Panc1 (cell line): Measurements from ENCODE around the gene MPDU1.

Experiments used
- CTCF ChIP-seq: fragments of 450-650 bp; IDR thresholded peaks from 2 replicates; pipeline ENCODE4 v1.5.1; 2017; ENCODE audit warnings: mild to moderate bottlenecking
- POLR2AphosphoS5 ChIP-seq: IDR thresholded peaks from 2 replicates; pipeline ENCODE4 v1.6.1; 2012; ENCODE audit warnings: mild to moderate bottlenecking, low read depth, low read length, moderate library complexity
- REST ChIP-seq, 2 experiments: IDR thresholded peaks; 2 replicates each; pipeline ENCODE4 v1.6.1; 2011 to 2012; ENCODE audit warnings: low read depth in 2 of 2, control low read depth in 1 of 2, low read length in 1 of 2, mild to moderate bottlenecking in 1 of 2, moderate library complexity in 1 of 2; ENCODE audit not compliant: insufficient read depth in 1 of 2
- SIN3A ChIP-seq: IDR thresholded peaks from 2 replicates; pipeline ENCODE4 v1.6.1; 2012; ENCODE audit warnings: low read depth, mild to moderate bottlenecking, low read length, moderate library complexity, borderline replicate concordance; ENCODE audit not compliant: insufficient read depth
- TCF7L2 ChIP-seq: IDR thresholded peaks from 2 replicates; pipeline ENCODE4 v1.6.1; 2011; ENCODE audit warnings: mild to moderate bottlenecking, low read depth, low read length, inconsistent platforms

- TF ChIP-seq CTCF, result peak; percentile 84
- TF ChIP-seq POLR2AphosphoS5, result no peak
- 0 out of 4 replicates have a peak, but pooled peaks of 1 of the 2 experiments have one; percentile 21 for TF ChIP-seq REST (IDR thresholded peaks at IDR 0.05; ENCODE audit: insufficient read depth in 1 of 2, low read depth in 2 of 2, low read length in 1 of 2)
- TF ChIP-seq TCF7L2, result no peak
- peak; percentile 23; the same call in 1 of the 2 replicates for TF ChIP-seq SIN3A
These were observed 31.0 kb downstream of the MPDU1 start, which contains the start of gene FXR2 for GRCh38 chr17:7614425-7615264.
